Heart left ventricle (tissue), 13 donors: ENCODE results near the gene HNRNPUL2.

ENCODE experiments used
- POLR2A ChIP-seq, 2 donors: fragments of 450-650 bp; IDR thresholded peaks; one replicate each; pipeline ENCODE4 v1.6.1; 2017; ENCODE audit warnings: antibody characterized with exemption in 2 of 2, mild to moderate bottlenecking in 2 of 2, moderate library complexity in 2 of 2
- TF ChIP-seq, protein P1 (sequence below), 12 donors: fragments of 200-600 bp; sonication (generic) in 4 of 12; IDR thresholded peaks; one replicate each; pipeline versions ENCODE4 v1.5.0 to v1.8.0; 2018 to 2022; ENCODE audit warnings: antibody characterized with exemption in 12 of 12, mild to moderate bottlenecking in 5 of 12
- donor health status: ischemic (EF 13 %, LVEDD 7.1; RV severe dilation, severe dysfunction).
- donor health status: DM: no; HTN: yes; CAD: no.
- donor health status: DM: no; HTN: no; CAD: no.
- donor health status: ischemic (EF 25% LVEDD 6.9; RV normal size, moderate dysfunction).
- donor health status: ischemic (EF 25% LVEDD 5.7; RV mildly dilated, moderate dysfunction).
- donor health status: ischemic (EF 35%, LVEDD 5.7; RV mildly dilated, moderate dysfunction).
- donor health status: nonischemic (EF 11% LVEDD 7.7; RV severe dilation, severe dysfunction).
- donor health status: DM: yes; HTN: yes; CAD: no.
- donor health status: PGD.
- donor health status: ischemic (EF 29% LVEDD 5.4; RV normal size, mild dysfunction).
- donor health status: nonischemic (EF 23%, LVEDD 6.1; RV moderate dilation, normal function).

DNA sequence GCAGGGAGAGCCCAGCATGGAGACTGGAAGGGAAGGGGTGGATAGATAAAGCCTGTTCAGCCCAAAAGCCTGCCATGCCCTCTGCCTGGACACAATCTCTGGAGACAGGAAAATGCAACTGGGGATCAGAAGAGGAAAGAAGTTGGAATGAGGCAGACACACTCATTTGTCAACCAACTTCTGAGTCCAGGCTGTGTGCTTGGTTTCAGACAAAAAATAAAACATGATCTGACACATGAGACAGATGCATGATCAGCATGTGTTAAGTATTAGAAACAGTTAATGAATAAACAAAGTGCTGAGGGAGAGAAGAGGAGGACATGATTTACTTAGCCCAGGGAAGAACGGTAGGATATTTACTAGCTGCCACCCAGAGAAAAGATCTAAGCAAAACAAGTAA, 38.8 kb downstream of the HNRNPUL2 start:
- TF ChIP-seq, protein P1, sequence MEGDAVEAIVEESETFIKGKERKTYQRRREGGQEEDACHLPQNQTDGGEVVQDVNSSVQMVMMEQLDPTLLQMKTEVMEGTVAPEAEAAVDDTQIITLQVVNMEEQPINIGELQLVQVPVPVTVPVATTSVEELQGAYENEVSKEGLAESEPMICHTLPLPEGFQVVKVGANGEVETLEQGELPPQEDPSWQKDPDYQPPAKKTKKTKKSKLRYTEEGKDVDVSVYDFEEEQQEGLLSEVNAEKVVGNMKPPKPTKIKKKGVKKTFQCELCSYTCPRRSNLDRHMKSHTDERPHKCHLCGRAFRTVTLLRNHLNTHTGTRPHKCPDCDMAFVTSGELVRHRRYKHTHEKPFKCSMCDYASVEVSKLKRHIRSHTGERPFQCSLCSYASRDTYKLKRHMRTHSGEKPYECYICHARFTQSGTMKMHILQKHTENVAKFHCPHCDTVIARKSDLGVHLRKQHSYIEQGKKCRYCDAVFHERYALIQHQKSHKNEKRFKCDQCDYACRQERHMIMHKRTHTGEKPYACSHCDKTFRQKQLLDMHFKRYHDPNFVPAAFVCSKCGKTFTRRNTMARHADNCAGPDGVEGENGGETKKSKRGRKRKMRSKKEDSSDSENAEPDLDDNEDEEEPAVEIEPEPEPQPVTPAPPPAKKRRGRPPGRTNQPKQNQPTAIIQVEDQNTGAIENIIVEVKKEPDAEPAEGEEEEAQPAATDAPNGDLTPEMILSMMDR (IDR thresholded peaks at IDR 0.05) = no peak
- no peak for TF ChIP-seq POLR2A (IDR thresholded peaks at IDR 0.05)
